ENCODE data around the gene PNPLA6. TPM values are rescaled to one million over a fixed set of nuclear protein-coding genes. Genes with fewer than 3 reads are reported as not detected.

PNPLA6 gene
- total and polyA plus RNA-seq, 2 of the 4 experiments (the other 2 are of a cell fraction): 17.9 to 52.7 TPM

DNA sequence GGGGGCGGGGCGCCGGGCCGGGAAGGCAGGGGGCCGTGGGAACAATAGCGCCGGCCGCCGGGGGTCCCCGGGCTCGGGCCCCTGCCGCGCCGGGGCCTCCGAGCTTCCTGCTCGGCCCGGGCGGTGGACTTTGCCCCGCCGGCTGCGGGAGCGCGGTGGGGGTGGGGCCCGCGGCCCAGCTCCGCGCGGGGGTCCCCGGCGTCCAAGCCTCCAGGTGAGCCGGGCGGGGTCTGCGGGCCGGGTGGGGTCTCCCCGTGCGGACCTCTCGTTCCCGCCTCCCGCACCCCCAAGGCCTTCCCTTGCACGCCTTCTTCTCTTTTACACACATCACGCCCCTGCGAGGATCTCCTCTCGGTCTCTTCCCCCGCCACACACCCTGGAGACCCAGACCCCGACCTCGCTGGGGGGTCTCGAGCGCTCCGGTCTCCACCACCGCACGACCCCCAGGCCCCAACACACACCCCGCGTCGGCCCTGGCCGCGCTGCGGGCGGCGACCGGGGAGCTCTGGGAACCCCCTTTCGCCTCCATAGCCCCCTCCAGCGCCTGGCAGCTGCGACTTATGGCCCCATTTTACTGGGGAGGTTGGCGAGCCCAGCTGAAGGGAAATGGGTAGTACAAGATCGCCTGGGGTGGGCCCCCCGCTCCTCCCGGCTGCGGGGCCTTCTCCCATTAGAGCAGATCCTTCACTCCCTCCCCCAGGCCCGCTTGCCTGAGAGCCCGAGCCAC lies 60.9 kb downstream of the PNPLA6 start:
- in situ Hi-C loops (cut with MboI; ENCODE audit: low sequenced_read_pairs) (no loop called here), intact Hi-C loops (cut with micrococcal nuclease) (no loop called here), dilution Hi-C loops (cut with HindIII; ENCODE audit: low sequenced_read_pairs, unreplicated experiment) (no loop called here)
- H3K9ac ChIP-seq (ENCODE audit: low read depth, low read length): no peak overlapping the region
- no peak overlapping the region for H3K56ac ChIP-seq (ENCODE audit: extremely low read depth, insufficient read depth, low read length)
- H3K4me2 ChIP-seq (ENCODE audit: low read depth, low read length): no peak overlapping the region
- CTCF ChIA-PET: no interaction called here
- TF ChIP-seq RAD21 (IDR thresholded peaks at IDR 0.05; ENCODE audit: low read length) (no peak), MAZ (IDR thresholded peaks at IDR 0.05; ENCODE audit: borderline replicate concordance, low read depth, low read length) (no peak), CHD1 (IDR thresholded peaks at IDR 0.05; ENCODE audit: low read depth, low read length) (no peak)
- H3K9me1 ChIP-seq (ENCODE audit: insufficient read depth, low read length): no peaks in the 10 kb centered on the region
- DNase-seq: no peak
- no peak overlapping the region for H4K8ac ChIP-seq (ENCODE audit: low read depth in 2 of 2, low read length in 2 of 2)
- H3K4me3 ChIP-seq (ENCODE audit: insufficient read depth, low read depth, low read length): no peak overlapping the region
- peaks cover 39% of the 10 kb centered on the region for H3K27me3 ChIP-seq (ENCODE audit: control insufficient read depth, insufficient read depth, low read length)
- no peak overlapping the region for H2BK20ac ChIP-seq (ENCODE audit: low read depth, low read length)
- peak overlapping the region; percentile 55 for H2AK9ac ChIP-seq (replicated peaks; ENCODE audit: low read depth, low read length, poor library complexity)
- H3K9me3 ChIP-seq (ENCODE audit: control insufficient read depth, insufficient read depth, low read length): no peaks in the 10 kb centered on the region
- ATAC-seq (ENCODE audit: low read depth): no peak
- H3K4ac ChIP-seq (ENCODE audit: low read depth, low read length): no peak overlapping the region
- H2BK120ac ChIP-seq (ENCODE audit: low read depth, low read length): no peak overlapping the region
- H2BK5ac ChIP-seq (ENCODE audit: low read depth, low read length, poor library complexity, severe bottlenecking): no peak overlapping the region
- no peak overlapping the region for H2AK5ac ChIP-seq (ENCODE audit: low read depth, low read length)
- no peak overlapping the region for H3K18ac ChIP-seq (ENCODE audit: low read depth, low read length)
- POLR2A ChIA-PET (ENCODE audit: unreplicated experiment): no interaction called here
- no peaks in the 10 kb centered on the region for H3K4me1 ChIP-seq (ENCODE audit: control insufficient read depth, insufficient read depth, low read length)
- no peak overlapping the region for H4K5ac ChIP-seq (ENCODE audit: low read depth, low read length)
- no TSS peak for BruUV-seq (replicated peaks)
- no peak overlapping the region for H2AFZ ChIP-seq (replicated peaks; ENCODE audit: low read length, poor library complexity)
- H3K27ac ChIP-seq (ENCODE audit: insufficient read depth, low read length): no peak overlapping the region
- H3K79me1 ChIP-seq (ENCODE audit: low read depth in 1 of 2, low read length in 2 of 2): no peaks in the 10 kb centered on the region
- H4K20me1 ChIP-seq (ENCODE audit: insufficient read depth, low read length): no peaks in the 10 kb centered on the region
- H3K36me3 ChIP-seq (ENCODE audit: control insufficient read depth, insufficient read depth, low read length): no peaks in the 10 kb centered on the region
- 0% methylated on average over 31 of the region's 70 CpGs; no CpG with 5 or more reads in 1 of the 2 experiments for WGBS, 2 experiments (ENCODE audit: extremely low coverage in 2 of 2, insufficient read length in 1 of 2)
- no peak overlapping the region for H3K14ac ChIP-seq (replicated peaks; ENCODE audit: low read depth, low read length)
- H3K23ac ChIP-seq (ENCODE audit: low read depth, low read length): no peak overlapping the region
- H4K91ac ChIP-seq (ENCODE audit: insufficient read depth, low read depth, low read length): no peak overlapping the region
- no peak overlapping the region for H2BK15ac ChIP-seq (ENCODE audit: low read depth, low read length)
